ENCODE results near the gene COL6A5. TPM values are rescaled to one million over a fixed set of nuclear protein-coding genes. Genes with fewer than 3 reads are reported as not detected.

The COL6A5 gene
- total and polyA plus RNA-seq, 12 donors: not detected

DNA sequence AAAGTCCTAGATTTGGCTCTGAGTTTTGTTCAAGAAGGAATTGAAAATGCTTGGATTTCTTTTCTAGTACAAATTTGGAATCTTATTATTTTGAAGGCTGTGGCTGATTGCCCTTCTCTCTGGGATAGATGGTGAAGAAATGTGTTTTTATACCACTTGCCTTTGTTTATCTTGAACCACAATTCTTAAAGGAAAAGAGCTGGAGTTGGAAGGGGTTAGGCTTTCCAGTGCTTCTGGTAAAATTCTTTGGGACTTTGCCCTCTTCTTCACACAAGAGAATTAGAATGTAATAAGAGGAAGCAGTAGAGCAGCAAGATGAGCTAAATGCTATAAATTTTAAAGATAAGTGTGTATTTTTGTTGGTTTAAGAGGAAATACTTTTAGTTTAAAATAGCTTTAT lies 65.8 kb downstream of the COL6A5 start:
- DNase-seq (no peak), ATAC-seq (no peak)
- peaks cover 0 to 20% (median 0%) of the 10 kb centered on the region in 11 donors for H3K9me3 ChIP-seq
- TF ChIP-seq, protein P1, sequence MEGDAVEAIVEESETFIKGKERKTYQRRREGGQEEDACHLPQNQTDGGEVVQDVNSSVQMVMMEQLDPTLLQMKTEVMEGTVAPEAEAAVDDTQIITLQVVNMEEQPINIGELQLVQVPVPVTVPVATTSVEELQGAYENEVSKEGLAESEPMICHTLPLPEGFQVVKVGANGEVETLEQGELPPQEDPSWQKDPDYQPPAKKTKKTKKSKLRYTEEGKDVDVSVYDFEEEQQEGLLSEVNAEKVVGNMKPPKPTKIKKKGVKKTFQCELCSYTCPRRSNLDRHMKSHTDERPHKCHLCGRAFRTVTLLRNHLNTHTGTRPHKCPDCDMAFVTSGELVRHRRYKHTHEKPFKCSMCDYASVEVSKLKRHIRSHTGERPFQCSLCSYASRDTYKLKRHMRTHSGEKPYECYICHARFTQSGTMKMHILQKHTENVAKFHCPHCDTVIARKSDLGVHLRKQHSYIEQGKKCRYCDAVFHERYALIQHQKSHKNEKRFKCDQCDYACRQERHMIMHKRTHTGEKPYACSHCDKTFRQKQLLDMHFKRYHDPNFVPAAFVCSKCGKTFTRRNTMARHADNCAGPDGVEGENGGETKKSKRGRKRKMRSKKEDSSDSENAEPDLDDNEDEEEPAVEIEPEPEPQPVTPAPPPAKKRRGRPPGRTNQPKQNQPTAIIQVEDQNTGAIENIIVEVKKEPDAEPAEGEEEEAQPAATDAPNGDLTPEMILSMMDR (IDR thresholded peaks at IDR 0.05): no peak
- no peaks in the 10 kb centered on the region for H3K4me1 ChIP-seq
- intact Hi-C loops (cut with DNase I): no loop called here
- no peak overlapping the region for H3K27ac ChIP-seq
- peaks cover 0 to 3% (median 0%) of the 10 kb centered on the region in 7 donors for H3K27me3 ChIP-seq
- H3K4me3 ChIP-seq: no peak overlapping the region
- no peaks in the 10 kb centered on the region for H3K36me3 ChIP-seq

GRCh38 chr3:130412991-130413560 lies 67.6 kb downstream of the COL6A5 start:
- no peak overlapping the region for H3K27ac ChIP-seq
- H3K36me3 ChIP-seq: no peaks in the 10 kb centered on the region
- peaks cover 0 to 15% (median 0%) of the 10 kb centered on the region in 11 donors for H3K9me3 ChIP-seq
- no peak overlapping the region for H3K4me3 ChIP-seq
- H3K4me1 ChIP-seq: no peaks in the 10 kb centered on the region
- intact Hi-C loops (cut with DNase I): no loop called here
- no peak for ATAC-seq
- TF ChIP-seq, protein P1 (IDR thresholded peaks at IDR 0.05): no peak
- H3K27me3 ChIP-seq: no peaks in the 10 kb centered on the region
- WGBS, 2 donors: 0% methylated on average over 1 of the region's 1 CpG
- DNase-seq: no peak

GRCh38 chr3:130414457-130414856 lies 69.0 kb downstream of the COL6A5 start:
- TF ChIP-seq, protein P1 (IDR thresholded peaks at IDR 0.05): no peak
- peaks cover 0 to 10% (median 0%) of the 10 kb centered on the region in 7 donors for H3K27me3 ChIP-seq
- ATAC-seq (no peak), DNase-seq (no peak)
- H3K4me3 ChIP-seq: no peak overlapping the region
- intact Hi-C loops (cut with DNase I): no loop called here
- no peak overlapping the region for H3K27ac ChIP-seq
- peaks cover 0 to under 1% (median 0%) of the 10 kb centered on the region in 11 donors for H3K9me3 ChIP-seq
- 76 to 84% methylated on average over 4 of the region's 4 CpGs for WGBS, 2 donors
- H3K36me3 ChIP-seq: no peaks in the 10 kb centered on the region
- H3K4me1 ChIP-seq: no peaks in the 10 kb centered on the region

GRCh38 chr3:130420466-130420865 lies 75.0 kb downstream of the COL6A5 start:
- Histone ChIP-seq H3K4me3 (no peak overlapping the region), H3K9me3 (no peaks in the 10 kb centered on the region), H3K27ac (no peak overlapping the region), H3K27me3 (peaks cover 0 to 10% (median 0%) of the 10 kb centered on the region in 7 donors), H3K4me1 (no peaks in the 10 kb centered on the region), H3K36me3 (no peaks in the 10 kb centered on the region)
- DNase-seq (no peak), ATAC-seq (no peak)
- 84 to 87% methylated on average over 2 of the region's 2 CpGs for WGBS, 2 donors
- intact Hi-C loops (cut with DNase I): no loop called here
- TF ChIP-seq, protein P1 (IDR thresholded peaks at IDR 0.05): no peak
